Hepatocyte (in vitro differentiated cells): ENCODE results near the gene RER1. TPM values are rescaled to one million over a fixed set of nuclear protein-coding genes. Genes with fewer than 3 reads are reported as not detected.

Experiments used
- DNase-seq: peaks from one replicate; pipeline ENCODE4 v3.0.0-alpha.2; 2016; ENCODE audit warnings: low spot score
- H2AFZ ChIP-seq: fragments of 200-600 bp; sonication (generic); 2 replicates; pipeline ENCODE4 v1.6.0; 2016; ENCODE audit warnings: antibody characterized with exemption, mild to moderate bottlenecking
- H3K27ac ChIP-seq: fragments of 200-600 bp; sonication (generic); 2 replicates; pipeline ENCODE4 v1.5.1; 2016; ENCODE audit warnings: mild to moderate bottlenecking
- H3K27me3 ChIP-seq: fragments of 200-600 bp; sonication (generic); 2 replicates; pipeline ENCODE4 v1.6.1; 2016
- H3K36me3 ChIP-seq: fragments of 200-600 bp; sonication (generic); replicated peaks from 2 replicates; pipeline ENCODE4 v1.5.1; 2016; ENCODE audit warnings: low read depth; ENCODE audit not compliant: insufficient read depth
- H3K4me1 ChIP-seq: fragments of 200-600 bp; sonication (generic); 2 replicates; pipeline ENCODE4 v1.5.1; 2016; ENCODE audit warnings: mild to moderate bottlenecking, moderate library complexity; ENCODE audit not compliant: insufficient read depth
- H3K4me2 ChIP-seq: fragments of 200-600 bp; sonication (generic); 2 replicates; pipeline ENCODE4 v1.6.0; 2016
- H3K4me3 ChIP-seq: fragments of 200-600 bp; sonication (generic); 2 replicates; pipeline ENCODE4 v1.5.1; 2016; ENCODE audit warnings: mild to moderate bottlenecking
- H3K79me2 ChIP-seq: fragments of 200-600 bp; sonication (generic); 2 replicates; pipeline ENCODE4 v1.6.0; 2017; ENCODE audit warnings: mild to moderate bottlenecking
- H3K9me2 ChIP-seq: fragments of 200-600 bp; sonication (generic); replicated peaks from 2 replicates; pipeline ENCODE4 v1.6.0; 2017; ENCODE audit warnings: mild to moderate bottlenecking; ENCODE audit not compliant: insufficient read depth
- H3K9me3 ChIP-seq: fragments of 200-600 bp; sonication (generic); 2 replicates; pipeline ENCODE4 v1.5.1; 2016; ENCODE audit warnings: low read depth, mild to moderate bottlenecking
- H4K20me1 ChIP-seq: fragments of 200-600 bp; sonication (generic); 2 replicates; pipeline ENCODE4 v1.6.0; 2016; ENCODE audit warnings: mild to moderate bottlenecking; ENCODE audit not compliant: insufficient read depth, poor library complexity, severe bottlenecking
- CTCF ChIP-seq: fragments of 200-600 bp; sonication (generic); IDR thresholded peaks from 2 replicates; pipeline ENCODE4 v1.5.1; 2016; ENCODE audit warnings: antibody characterized with exemption, mild to moderate bottlenecking; ENCODE audit not compliant: poor library complexity
- EZH2 ChIP-seq: fragments of 200-600 bp; sonication (generic); IDR thresholded peaks from 2 replicates; pipeline ENCODE4 v1.6.1; 2016; ENCODE audit warnings: antibody characterized with exemption, mild to moderate bottlenecking, borderline replicate concordance
- EZH2phosphoT487 ChIP-seq: fragments of 200-600 bp; sonication (generic); IDR thresholded peaks from one replicate; pipeline ENCODE4 v1.6.1; 2018; ENCODE audit warnings: antibody characterized with exemption, mild to moderate bottlenecking, low read depth, moderate library complexity; ENCODE audit not compliant: unreplicated experiment, severe bottlenecking
- WGBS: methylation state at CpG from one replicate; pipeline ENCODE4 v1.1.6; 2016; ENCODE audit warnings: low lambda C conversion rate; ENCODE audit errors: missing lambda C conversion rate; 5-methylcytosine and 5-hydroxymethylcytosine counted together
- polyA plus RNA-seq: library from polyadenylated mRNA; unstranded; fragments of >200 nt; fragmentation: Nextera tagmentation; extraction: Ambion mirVana; gene quantifications from 2 replicates; pipeline ENCODE4 v1.2.1, GENCODE V29; 2016
- total RNA-seq: library from RNA; depleted of rRNA; stranded (reverse); fragments of >200 nt; gene quantifications from 2 replicates; pipeline ENCODE4 v1.2.3, GENCODE V29; 2014

Gene RER1
- total and polyA plus RNA-seq, 2 experiments from 2014 or later = 123 to 237 TPM

- DNase-seq = no peak
- H3K27ac ChIP-seq = no peak overlapping the region
- H2AFZ ChIP-seq = no peak overlapping the region
- no peaks in the 10 kb centered on the region for H3K9me3 ChIP-seq
- 81% methylated on average over 6 of the region's 6 CpGs for WGBS
- H3K36me3 ChIP-seq = no peaks in the 10 kb centered on the region
- no peaks in the 10 kb centered on the region for H4K20me1 ChIP-seq
- TF ChIP-seq EZH2phosphoT487 (no peak), CTCF (no peak), EZH2 (no peak)
- H3K4me2 ChIP-seq = peak overlapping the region; percentile 61
- H3K4me1 ChIP-seq = no peaks in the 10 kb centered on the region
- no peaks in the 10 kb centered on the region for H3K9me2 ChIP-seq
- H3K79me2 ChIP-seq = no peaks in the 10 kb centered on the region
- H3K27me3 ChIP-seq = peaks cover 37% of the 10 kb centered on the region
- no peak overlapping the region for H3K4me3 ChIP-seq
Measured at GRCh38 chr1:2442661-2443060, 51.0 kb downstream of the RER1 start.

- Histone ChIP-seq H3K36me3 (no peaks in the 10 kb centered on the region), H3K9me3 (no peaks in the 10 kb centered on the region), H3K27ac (no peak overlapping the region), H3K4me3 (no peak overlapping the region), H3K9me2 (no peaks in the 10 kb centered on the region), H3K4me2 (peak overlapping the region; percentile 61), H3K79me2 (no peaks in the 10 kb centered on the region), H3K4me1 (no peaks in the 10 kb centered on the region), H2AFZ (no peak overlapping the region), H3K27me3 (peaks cover 37% of the 10 kb centered on the region), H4K20me1 (no peaks in the 10 kb centered on the region)
- no peak for DNase-seq
- 4% methylated on average over 37 of the region's 107 CpGs for WGBS
- TF ChIP-seq EZH2 (no peak), EZH2phosphoT487 (no peak), CTCF (peak; percentile 18)
Measured at GRCh38 chr1:2443277-2444137, 51.9 kb downstream of the RER1 start.

DNA sequence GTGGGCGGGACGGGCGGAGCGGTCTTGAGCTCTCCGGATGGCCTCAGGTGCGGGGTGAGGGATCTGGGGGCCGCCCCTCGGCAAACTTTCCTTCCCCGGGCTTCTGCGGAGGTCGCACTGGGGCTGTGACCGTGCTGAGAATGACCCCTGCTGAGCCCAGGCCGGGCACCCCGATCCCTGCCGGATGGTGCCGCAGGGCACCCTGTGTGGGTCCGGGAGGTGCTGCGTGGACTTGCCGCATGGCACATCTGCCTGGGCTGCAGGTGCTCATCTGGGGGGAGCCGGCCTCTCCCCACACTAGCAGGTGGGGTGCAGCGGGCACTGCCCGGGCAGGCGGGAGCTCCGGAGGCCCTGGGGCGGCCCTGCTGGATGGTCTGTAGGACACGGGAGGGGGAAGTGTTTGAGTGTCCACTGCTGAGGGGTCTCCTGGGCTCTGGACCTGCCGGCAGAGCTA is 52.5 kb downstream of the RER1 start:
- peaks cover 37% of the 10 kb centered on the region for H3K27me3 ChIP-seq
- no peak overlapping the region for H3K4me3 ChIP-seq
- DNase-seq = no peak
- WGBS = 66% methylated on average over 15 of the region's 27 CpGs
- no peak overlapping the region for H3K27ac ChIP-seq
- H4K20me1 ChIP-seq = no peaks in the 10 kb centered on the region
- H3K4me2 ChIP-seq = no peak overlapping the region
- TF ChIP-seq EZH2 = no peak
- TF ChIP-seq EZH2phosphoT487 = no peak
- no peak for TF ChIP-seq CTCF
- H3K4me1 ChIP-seq = no peaks in the 10 kb centered on the region
- H3K36me3 ChIP-seq = no peaks in the 10 kb centered on the region
- no peak overlapping the region for H2AFZ ChIP-seq
- H3K79me2 ChIP-seq = no peaks in the 10 kb centered on the region
- H3K9me3 ChIP-seq = no peaks in the 10 kb centered on the region
- H3K9me2 ChIP-seq = no peaks in the 10 kb centered on the region
